HG02970 (cell line): ENCODE results near the gene PIGR.

Experiments
- ATAC-seq: cut with Tn5 transposase; IDR thresholded peaks from one replicate; pipeline ENCODE4 v1.9.1; 2021; ENCODE audit warnings: mild to moderate bottlenecking, moderate library complexity, moderate number of reproducible peaks; ENCODE audit not compliant: unreplicated experiment, low FRiP score

The PIGR gene

GRCh38 chr1:206912445-206913095, 33.7 kb downstream of the PIGR start:
- no peak for ATAC-seq

GRCh38 chr1:206911064-206911663, 35.1 kb downstream of the PIGR start:
- no peak for ATAC-seq

- no peak for ATAC-seq
Observed at GRCh38 chr1:206909883-206910318, 36.4 kb downstream of the PIGR start.

- ATAC-seq = no peak
Observed at GRCh38 chr1:206909161-206909882, 36.9 kb downstream of the PIGR start.

GRCh38 chr1:206908038-206908437, 38.2 kb downstream of the PIGR start:
- no peak for ATAC-seq

GRCh38 chr1:206907304-206907991, 38.8 kb downstream of the PIGR start:
- no peak for ATAC-seq

- ATAC-seq = no peak
Observed at GRCh38 chr1:206905295-206906164, 40.7 kb downstream of the PIGR start.

- no peak for ATAC-seq
Observed at GRCh38 chr1:206904423-206905142, 41.7 kb downstream of the PIGR start.

- ATAC-seq = no peak
Observed at GRCh38 chr1:206903687-206904086, 42.6 kb downstream of the PIGR start.

- no peak for ATAC-seq
Observed at GRCh38 chr1:206902702-206903101, 43.6 kb downstream of the PIGR start.

- ATAC-seq = no peak
Observed at GRCh38 chr1:206901944-206902343, 44.3 kb downstream of the PIGR start.

GRCh38 chr1:206900149-206900548, 46.1 kb downstream of the PIGR start:
- no peak for ATAC-seq

GRCh38 chr1:206899717-206900116, 46.5 kb downstream of the PIGR start:
- no peak for ATAC-seq

- ATAC-seq = no peak
Observed at GRCh38 chr1:206898915-206899431, 47.3 kb downstream of the PIGR start.

- no peak for ATAC-seq
Observed at GRCh38 chr1:206898089-206898914, 48.0 kb downstream of the PIGR start.

- ATAC-seq = no peak
Observed at GRCh38 chr1:206897175-206897574, 49.1 kb downstream of the PIGR start, which contains the start of gene IL24. TSS of gene IL24 (plus strand) at chr1:206897443. CDS start at chr1:206897833, 390 bp downstream.

GRCh38 chr1:206896261-206896660, 50.0 kb downstream of the PIGR start:
- ATAC-seq = no peak

GRCh38 chr1:206895837-206896242, 50.4 kb downstream of the PIGR start:
- no peak for ATAC-seq
